HEK293 (cell line): ENCODE data around the gene ACTN4.
A peak's percentile ranks its signal among the peaks of the same experiment; 100 is the strongest.

ENCODE experiments used
- CTCF ChIA-PET: fragments of 350-600 bp; formaldehyde crosslinking; extraction: SDS; loops from one replicate; lab custom pipeline; 2021; ENCODE audit warnings: antibody characterized with exemption; lab: Yijun Ruan, JAX
- POLR2A ChIA-PET: fragments of 300-600 bp; formaldehyde crosslinking; extraction: SDS; loops from one replicate; lab custom pipeline; 2020; ENCODE audit warnings: antibody characterized with exemption, inconsistent platforms; lab: Yijun Ruan, JAX
- H3K27ac ChIP-seq: fragments of 200-500 bp; sonication (Bioruptor generic); 2 replicates; pipeline ENCODE4 v1.5.1; 2014; ENCODE audit warnings: low read depth, low read length, control low read depth, inconsistent platforms; ENCODE audit errors: extremely low read depth
- H3K36me3 ChIP-seq, 2 experiments: fragments of 200-500 bp in 1 of 2; sonication (Bioruptor generic) in 1 of 2; 1 replicate in 1 of 2; 2 replicates in 1 of 2; pipeline ENCODE4 v1.5.1; 2014 to 2017; ENCODE audit warnings: inconsistent platforms in 2 of 2, low read length in 2 of 2; ENCODE audit not compliant: control insufficient read depth in 2 of 2, insufficient read depth in 1 of 2
- H3K4me1 ChIP-seq: fragments of 200-500 bp; sonication (Bioruptor generic); 2 replicates; pipeline ENCODE4 v1.5.1; 2014; ENCODE audit warnings: mild to moderate bottlenecking, low read length, inconsistent platforms; ENCODE audit not compliant: control insufficient read depth, insufficient read depth
- H3K4me3 ChIP-seq: 2 replicates; pipeline ENCODE4 v1.5.1; 2011; ENCODE audit warnings: low read depth, mild to moderate bottlenecking, control low read depth, low read length, moderate library complexity
- H3K9me3 ChIP-seq: fragments of 200-500 bp; sonication (Bioruptor generic); 2 replicates; pipeline ENCODE4 v1.5.1; 2014; ENCODE audit warnings: low read depth, low read length, inconsistent platforms; ENCODE audit not compliant: control insufficient read depth, insufficient read depth
- FEZF1 ChIP-seq: fragments of 450-650 bp; formaldehyde crosslinking; IDR thresholded peaks from 2 replicates; pipeline ENCODE4 v1.5.1; 2016; ENCODE audit warnings: missing biosample characterization, missing genetic modification characterization
- GLIS2 ChIP-seq: fragments of 450-650 bp; formaldehyde crosslinking; IDR thresholded peaks from 2 replicates; pipeline ENCODE4 v1.5.1; 2016; ENCODE audit warnings: missing biosample characterization, missing genetic modification characterization
- HOXD13 ChIP-seq: sonication (generic); formaldehyde crosslinking; IDR thresholded peaks from 2 replicates; pipeline ENCODE4 v1.8.0; 2022; ENCODE audit warnings: missing genetic modification reagents, borderline replicate concordance
- ZBTB1 ChIP-seq: fragments of 450-650 bp; formaldehyde crosslinking; IDR thresholded peaks from 2 replicates; pipeline ENCODE4 v1.5.1; 2016; ENCODE audit warnings: missing biosample characterization, missing genetic modification characterization
- ZBTB17 ChIP-seq: fragments of 450-650 bp; formaldehyde crosslinking; IDR thresholded peaks from 2 replicates; pipeline ENCODE4 v1.5.1; 2016; ENCODE audit warnings: missing biosample characterization, missing genetic modification characterization
- ZFP69B ChIP-seq: fragments of 450-650 bp; formaldehyde crosslinking; IDR thresholded peaks from 2 replicates; pipeline ENCODE4 v1.5.1; 2016; ENCODE audit warnings: missing biosample characterization, missing genetic modification characterization
- ZNF112 ChIP-seq: fragments of 450-650 bp; formaldehyde crosslinking; IDR thresholded peaks from 2 replicates; pipeline ENCODE4 v1.5.0; 2017; ENCODE audit warnings: missing biosample characterization, missing genetic modification characterization
- ZNF18 ChIP-seq: fragments of 450-650 bp; formaldehyde crosslinking; IDR thresholded peaks from 2 replicates; pipeline ENCODE4 v1.5.1; 2016; ENCODE audit warnings: missing biosample characterization, missing genetic modification characterization
- ZNF184 ChIP-seq: fragments of 450-650 bp; IDR thresholded peaks from 2 replicates; pipeline ENCODE4 v1.5.1; 2018; ENCODE audit warnings: missing biosample characterization, mild to moderate bottlenecking, missing genetic modification characterization
- ZNF274 ChIP-seq, 2 experiments: fragments of 200-500 bp in 1 of 2; fragments of 450-650 bp in 1 of 2; sonication (Bioruptor generic) in 1 of 2; formaldehyde crosslinking in 1 of 2; IDR thresholded peaks; 2 replicates each; pipeline versions ENCODE4 v1.5.1 to v1.6.1; 2014 to 2016; ENCODE audit warnings: borderline replicate concordance in 1 of 2, inconsistent platforms in 1 of 2, low read length in 1 of 2, missing biosample characterization in 1 of 2, missing genetic modification characterization in 1 of 2
- ZNF510 ChIP-seq: fragments of 450-650 bp; formaldehyde crosslinking; IDR thresholded peaks from 2 replicates; pipeline ENCODE4 v1.5.1; 2018; ENCODE audit warnings: mild to moderate bottlenecking, missing genetic modification characterization, missing biosample characterization; ENCODE audit not compliant: insufficient replicate concordance
- ZNF521 ChIP-seq: fragments of 450-650 bp; formaldehyde crosslinking; IDR thresholded peaks from 2 replicates; pipeline ENCODE4 v1.5.1; 2017; ENCODE audit warnings: missing biosample characterization, mild to moderate bottlenecking, missing genetic modification characterization
- ZNF529 ChIP-seq: fragments of 450-650 bp; formaldehyde crosslinking; IDR thresholded peaks from 2 replicates; pipeline ENCODE4 v1.5.1; 2017; ENCODE audit warnings: missing genetic modification characterization, missing biosample characterization; ENCODE audit not compliant: insufficient replicate concordance
- ZNF596 ChIP-seq: fragments of 450-650 bp; IDR thresholded peaks from 2 replicates; pipeline ENCODE4 v1.5.0; 2018; ENCODE audit warnings: missing biosample characterization, mild to moderate bottlenecking, missing genetic modification characterization, moderate library complexity
- ZNF600 ChIP-seq: fragments of 450-650 bp; formaldehyde crosslinking; IDR thresholded peaks from 2 replicates; pipeline ENCODE4 v1.5.1; 2016; ENCODE audit warnings: missing biosample characterization, missing genetic modification characterization
- ZNF664 ChIP-seq: fragments of 450-650 bp; formaldehyde crosslinking; IDR thresholded peaks from 2 replicates; pipeline ENCODE4 v1.5.1; 2016; ENCODE audit warnings: missing biosample characterization, missing genetic modification characterization
- ZNF707 ChIP-seq: fragments of 450-650 bp; formaldehyde crosslinking; IDR thresholded peaks from 2 replicates; pipeline ENCODE4 v1.5.1; 2016; ENCODE audit warnings: missing biosample characterization, missing genetic modification characterization
- ZNF76 ChIP-seq: fragments of 450-650 bp; formaldehyde crosslinking; IDR thresholded peaks from 2 replicates; pipeline ENCODE4; 2016; ENCODE audit warnings: low read depth, missing biosample characterization, missing genetic modification characterization, borderline replicate concordance
- ZNF785 ChIP-seq: fragments of 450-650 bp; formaldehyde crosslinking; IDR thresholded peaks from 2 replicates; pipeline ENCODE4 v1.5.1; 2016; ENCODE audit warnings: missing biosample characterization, missing genetic modification characterization
- TF ChIP-seq, protein P1 (sequence below): fragments of 450-650 bp; formaldehyde crosslinking; IDR thresholded peaks from 2 replicates; pipeline ENCODE4 v1.5.1; 2017; ENCODE audit warnings: missing biosample characterization, missing genetic modification characterization
- TF ChIP-seq, protein P2 (sequence below): fragments of 450-650 bp; formaldehyde crosslinking; IDR thresholded peaks from 2 replicates; pipeline ENCODE4 v1.5.1; 2016; ENCODE audit warnings: missing biosample characterization, missing genetic modification characterization
- TF ChIP-seq, protein P3 (sequence below): fragments of 450-650 bp; formaldehyde crosslinking; IDR thresholded peaks from 2 replicates; pipeline ENCODE4 v1.5.1; 2016; ENCODE audit warnings: missing biosample characterization, missing genetic modification characterization

The ACTN4 gene

GRCh38 chr19:38692458-38693379 lies 45.3 kb downstream of the ACTN4 start:
- H3K27ac ChIP-seq: no peak overlapping the region
- CTCF ChIA-PET: interaction anchor here (1.1 to 1.5 kb wide), 3 partner anchors 10 to 56 kb away, joined by 4 to 6 read pairs (median 5); no protein-coding TSS in a partner anchor

GRCh38 chr19:38693380-38694223 lies 46.2 kb downstream of the ACTN4 start:
- ChIA-PET CTCF (interaction anchor here (0.6 to 1.5 kb wide), 4 partner anchors 11 to 69 kb away, joined by 3 to 6 read pairs (median 4); no protein-coding TSS in a partner anchor), POLR2A (interaction anchor here (0.6 to 1.9 kb wide), 6 partner anchors 10 to 74 kb away, joined by 3 to 11 read pairs (median 5); partner anchors contain the start of genes ACTN4 and EIF3K)
- Histone ChIP-seq H3K9me3 (no peaks in the 10 kb centered on the region), H3K36me3 (peaks cover 34 to 36% of the 10 kb centered on the region in 2 experiments), H3K4me3 (no peak overlapping the region), H3K27ac (no peak overlapping the region), H3K4me1 (peaks cover 6% of the 10 kb centered on the region; the same call in 1 of the 2 replicates)
- TF ChIP-seq FEZF1 (tag by site-specific recombination) (no peak), ZNF112 (tag by site-specific recombination) (no peak), ZNF785 (tag by site-specific recombination) (no peak), ZBTB17 (tag by site-specific recombination) (peak; percentile 64; the same call in 1 of the 2 replicates), ZNF184 (tag by site-specific recombination) (no peak), ZNF18 (tag by site-specific recombination) (no peak), ZNF664 (tag by site-specific recombination) (no peak), HOXD13 (CRISPR knock-in tag) (no peak), ZBTB1 (tag by site-specific recombination) (no peak), ZNF529 (no peak), ZFP69B (tag by site-specific recombination) (no peak), ZNF521 (no peak), ZNF76 (tag by site-specific recombination) (no peak), ZNF510 (tag by site-specific recombination) (no peak), ZNF274 (IDR thresholded peaks at IDR 0.05; ENCODE audit: low read length) (no peak), ZNF274 (tag by site-specific recombination; IDR thresholded peaks at IDR 0.05; ENCODE audit: borderline replicate concordance) (no peak), ZNF707 (tag by site-specific recombination) (no peak), ZNF596 (tag by site-specific recombination) (no peak)
- TF ChIP-seq, protein P1, sequence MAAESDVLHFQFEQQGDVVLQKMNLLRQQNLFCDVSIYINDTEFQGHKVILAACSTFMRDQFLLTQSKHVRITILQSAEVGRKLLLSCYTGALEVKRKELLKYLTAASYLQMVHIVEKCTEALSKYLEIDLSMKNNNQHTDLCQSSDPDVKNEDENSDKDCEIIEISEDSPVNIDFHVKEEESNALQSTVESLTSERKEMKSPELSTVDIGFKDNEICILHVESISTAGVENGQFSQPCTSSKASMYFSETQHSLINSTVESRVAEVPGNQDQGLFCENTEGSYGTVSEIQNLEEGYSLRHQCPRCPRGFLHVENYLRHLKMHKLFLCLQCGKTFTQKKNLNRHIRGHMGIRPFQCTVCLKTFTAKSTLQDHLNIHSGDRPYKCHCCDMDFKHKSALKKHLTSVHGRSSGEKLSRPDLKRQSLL (tag by site-specific recombination): no peak
- TF ChIP-seq, protein P2, sequence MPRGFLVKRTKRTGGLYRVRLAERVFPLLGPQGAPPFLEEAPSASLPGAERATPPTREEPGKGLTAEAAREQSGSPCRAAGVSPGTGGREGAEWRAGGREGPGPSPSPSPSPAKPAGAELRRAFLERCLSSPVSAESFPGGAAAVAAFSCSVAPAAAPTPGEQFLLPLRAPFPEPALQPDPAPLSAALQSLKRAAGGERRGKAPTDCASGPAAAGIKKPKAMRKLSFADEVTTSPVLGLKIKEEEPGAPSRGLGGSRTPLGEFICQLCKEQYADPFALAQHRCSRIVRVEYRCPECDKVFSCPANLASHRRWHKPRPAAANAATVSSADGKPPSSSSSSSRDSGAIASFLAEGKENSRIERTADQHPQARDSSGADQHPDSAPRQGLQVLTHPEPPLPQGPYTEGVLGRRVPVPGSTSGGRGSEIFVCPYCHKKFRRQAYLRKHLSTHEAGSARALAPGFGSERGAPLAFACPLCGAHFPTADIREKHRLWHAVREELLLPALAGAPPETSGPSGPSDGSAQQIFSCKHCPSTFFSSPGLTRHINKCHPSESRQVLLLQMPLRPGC (tag by site-specific recombination): 0 out of 2 replicates have a peak, but pooled peaks have one; percentile 17

More at GRCh38 chr19:38692458-38693379, 45.3 kb downstream of the ACTN4 start:
- no peaks in the 10 kb centered on the region for H3K9me3 ChIP-seq
- POLR2A ChIA-PET: interaction anchor here (1.0 to 3.0 kb wide), 6 partner anchors 9 to 74 kb away, joined by 3 to 23 read pairs (median 6); partner anchors contain the start of genes ACTN4 and EIF3K
- peaks cover 35% of the 10 kb centered on the region in 2 experiments for H3K36me3 ChIP-seq
- TF ChIP-seq GLIS2 (tag by site-specific recombination) (peak; percentile 35), ZNF600 (tag by site-specific recombination) (peak; percentile 52; the same call in 1 of the 2 replicates)
- TF ChIP-seq, protein P3, sequence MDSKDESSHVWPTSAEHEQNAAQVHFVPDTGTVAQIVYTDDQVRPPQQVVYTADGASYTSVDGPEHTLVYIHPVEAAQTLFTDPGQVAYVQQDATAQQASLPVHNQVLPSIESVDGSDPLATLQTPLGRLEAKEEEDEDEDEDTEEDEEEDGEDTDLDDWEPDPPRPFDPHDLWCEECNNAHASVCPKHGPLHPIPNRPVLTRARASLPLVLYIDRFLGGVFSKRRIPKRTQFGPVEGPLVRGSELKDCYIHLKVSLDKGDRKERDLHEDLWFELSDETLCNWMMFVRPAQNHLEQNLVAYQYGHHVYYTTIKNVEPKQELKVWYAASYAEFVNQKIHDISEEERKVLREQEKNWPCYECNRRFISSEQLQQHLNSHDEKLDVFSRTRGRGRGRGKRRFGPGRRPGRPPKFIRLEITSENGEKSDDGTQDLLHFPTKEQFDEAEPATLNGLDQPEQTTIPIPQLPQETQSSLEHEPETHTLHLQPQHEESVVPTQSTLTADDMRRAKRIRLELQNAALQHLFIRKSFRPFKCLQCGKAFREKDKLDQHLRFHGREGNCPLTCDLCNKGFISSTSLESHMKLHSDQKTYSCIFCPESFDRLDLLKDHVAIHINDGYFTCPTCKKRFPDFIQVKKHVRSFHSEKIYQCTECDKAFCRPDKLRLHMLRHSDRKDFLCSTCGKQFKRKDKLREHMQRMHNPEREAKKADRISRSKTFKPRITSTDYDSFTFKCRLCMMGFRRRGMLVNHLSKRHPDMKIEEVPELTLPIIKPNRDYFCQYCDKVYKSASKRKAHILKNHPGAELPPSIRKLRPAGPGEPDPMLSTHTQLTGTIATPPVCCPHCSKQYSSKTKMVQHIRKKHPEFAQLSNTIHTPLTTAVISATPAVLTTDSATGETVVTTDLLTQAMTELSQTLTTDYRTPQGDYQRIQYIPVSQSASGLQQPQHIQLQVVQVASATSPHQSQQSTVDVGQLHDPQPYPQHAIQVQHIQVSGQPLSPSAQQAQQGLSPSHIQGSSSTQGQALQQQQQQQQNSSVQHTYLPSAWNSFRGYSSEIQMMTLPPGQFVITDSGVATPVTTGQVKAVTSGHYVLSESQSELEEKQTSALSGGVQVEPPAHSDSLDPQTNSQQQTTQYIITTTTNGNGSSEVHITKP (tag by site-specific recombination): no peak
- no peak overlapping the region for H3K4me3 ChIP-seq
- H3K4me1 ChIP-seq: peaks cover 6% of the 10 kb centered on the region; the same call in 1 of the 2 replicates
